LoVo (cell line): ENCODE measurements around the gene PLCZ1.
"Not testable (repeated sequence)": the region's sequence is repeated elsewhere in the genome, so short reads cannot be mapped to it uniquely, and the experiment has no call there.

ENCODE experiments used
- DNase-seq: peaks from one replicate; pipeline ENCODE4 v3.0.0-alpha.2; 2016; ENCODE audit warnings: low spot score

Gene PLCZ1

DNA sequence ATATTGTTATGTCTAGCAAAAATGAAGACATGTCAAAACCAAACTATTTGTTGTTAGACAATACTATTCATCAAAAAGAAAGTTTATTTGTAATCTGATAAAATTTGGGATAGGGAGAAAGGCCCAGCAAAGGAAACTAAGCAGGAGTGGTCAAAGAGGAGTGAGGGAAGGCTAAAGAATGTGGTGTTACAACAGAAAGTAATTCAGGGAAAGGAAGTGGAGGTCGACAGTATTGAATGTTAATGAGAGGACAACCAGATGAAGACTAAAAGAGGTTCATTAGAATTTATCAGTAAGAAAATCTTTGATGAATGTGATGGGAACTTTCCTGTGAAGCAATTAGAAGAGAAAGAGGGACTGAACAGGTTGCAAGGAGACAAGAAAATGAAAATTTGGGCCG lies 33.9 kb downstream of the PLCZ1 start:
- DNase-seq, result no peak

DNA sequence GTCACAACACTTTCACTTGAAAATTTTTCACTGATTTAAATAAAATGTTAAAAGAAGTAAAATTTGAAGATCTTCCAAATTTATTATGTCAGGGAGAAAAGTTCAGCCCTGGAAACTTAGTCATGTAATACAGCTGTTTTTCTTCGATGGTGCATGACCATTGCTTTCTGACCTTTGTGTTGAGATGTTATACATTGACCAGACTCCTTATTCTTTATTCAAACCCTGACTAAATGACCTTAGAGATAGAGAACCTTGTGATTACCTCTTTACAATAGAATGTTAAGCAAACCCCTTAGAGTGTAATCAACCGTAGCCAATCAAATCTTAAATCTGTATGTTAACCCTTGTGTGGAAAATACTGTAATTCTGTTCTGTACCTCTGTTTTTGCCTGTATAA lies 34.5 kb downstream of the PLCZ1 start:
- no peak for DNase-seq

- no peak for DNase-seq
These were observed 37.5 kb downstream of the PLCZ1 start for GRCh38 chr12:18700271-18700670.

DNA sequence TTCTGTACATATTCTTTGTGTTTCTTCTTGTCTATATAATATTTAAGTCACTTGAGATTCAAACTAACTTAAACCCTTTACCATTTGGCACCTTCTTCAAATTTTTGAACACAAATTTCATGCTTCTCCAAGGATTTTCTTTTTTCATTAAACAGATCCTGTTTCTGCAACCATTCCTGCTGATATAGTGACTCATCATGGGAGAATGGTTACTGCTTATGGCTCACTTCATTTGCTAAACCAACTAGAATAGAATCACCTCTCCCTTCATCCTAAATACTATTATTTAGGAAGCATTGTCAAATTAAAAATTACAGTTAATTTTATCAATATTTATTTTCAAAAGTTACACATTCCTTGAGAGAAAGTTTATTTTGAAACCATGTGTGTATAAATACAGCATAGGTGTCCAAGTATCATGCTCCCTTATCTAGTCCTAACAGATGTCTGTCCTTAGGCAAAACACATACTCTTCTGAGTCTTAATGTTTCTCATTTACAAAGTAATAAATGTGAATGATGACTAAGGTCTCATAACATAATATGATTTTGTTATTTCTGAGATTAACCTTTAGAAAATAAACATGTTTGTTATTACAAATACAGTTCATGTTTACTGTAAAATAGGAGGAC lies 40.7 kb downstream of the PLCZ1 start:
- no peak for DNase-seq

DNA sequence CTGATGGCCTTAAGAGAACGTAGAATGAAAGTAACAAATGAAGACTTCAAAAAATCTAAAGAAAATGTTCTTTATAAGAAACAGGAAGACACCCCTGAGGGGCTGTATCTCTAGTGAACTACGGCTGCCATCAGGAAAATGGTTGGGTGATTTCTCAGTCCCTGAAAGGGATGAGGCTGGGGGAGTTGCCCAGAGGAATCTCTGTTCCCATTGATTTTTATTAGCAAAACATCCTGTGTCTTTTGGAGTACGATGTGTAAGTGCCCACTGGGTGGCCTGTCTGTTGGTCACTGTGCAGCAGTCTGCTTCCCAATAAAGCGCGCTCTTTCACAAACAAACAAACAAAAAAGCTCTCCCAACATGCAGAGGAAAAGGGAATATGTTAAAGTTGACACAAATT lies 43.8 kb downstream of the PLCZ1 start:
- DNase-seq, result not testable (repeated sequence)

GRCh38 chr12:18690653-18691052 lies 47.2 kb downstream of the PLCZ1 start:
- peak; percentile 38 for DNase-seq

DNA sequence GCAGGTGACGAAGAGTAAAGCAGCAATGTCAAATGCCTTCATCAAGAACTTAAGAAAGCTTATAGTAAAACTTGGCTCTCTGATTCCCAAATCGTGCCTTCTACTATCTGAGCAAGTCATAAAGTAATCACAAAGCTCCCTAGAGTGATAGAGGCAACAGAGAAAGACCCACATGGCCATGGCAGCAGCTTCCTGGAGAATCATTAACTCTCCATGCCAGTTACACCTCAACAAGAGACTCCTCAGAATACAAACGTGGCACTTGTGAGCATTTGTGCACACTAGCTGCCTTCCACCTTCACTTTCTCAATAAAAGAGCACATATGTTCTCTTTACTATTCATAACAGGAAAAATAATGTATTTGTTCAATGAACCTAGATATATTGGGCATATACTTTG lies 48.0 kb downstream of the PLCZ1 start:
- no peak for DNase-seq

DNA sequence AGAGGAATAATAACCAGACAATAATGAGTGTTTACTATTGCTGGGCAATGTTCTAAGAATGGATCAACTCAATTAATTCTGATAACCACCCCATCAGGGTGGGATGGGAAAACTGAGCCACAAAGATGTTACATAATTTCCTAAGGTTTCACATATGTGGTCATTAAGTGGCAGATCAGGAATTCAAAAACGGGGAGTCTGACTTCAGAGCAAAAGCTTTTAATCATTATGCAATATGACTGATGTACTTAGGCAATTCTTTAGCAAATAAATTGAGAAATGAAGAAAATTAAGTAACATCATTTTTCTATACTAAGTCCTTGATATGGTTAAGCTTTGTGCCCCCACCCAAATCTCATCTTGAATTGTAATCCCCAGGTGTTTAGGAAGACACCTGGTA lies 53.4 kb downstream of the PLCZ1 start:
- DNase-seq, result no peak

DNA sequence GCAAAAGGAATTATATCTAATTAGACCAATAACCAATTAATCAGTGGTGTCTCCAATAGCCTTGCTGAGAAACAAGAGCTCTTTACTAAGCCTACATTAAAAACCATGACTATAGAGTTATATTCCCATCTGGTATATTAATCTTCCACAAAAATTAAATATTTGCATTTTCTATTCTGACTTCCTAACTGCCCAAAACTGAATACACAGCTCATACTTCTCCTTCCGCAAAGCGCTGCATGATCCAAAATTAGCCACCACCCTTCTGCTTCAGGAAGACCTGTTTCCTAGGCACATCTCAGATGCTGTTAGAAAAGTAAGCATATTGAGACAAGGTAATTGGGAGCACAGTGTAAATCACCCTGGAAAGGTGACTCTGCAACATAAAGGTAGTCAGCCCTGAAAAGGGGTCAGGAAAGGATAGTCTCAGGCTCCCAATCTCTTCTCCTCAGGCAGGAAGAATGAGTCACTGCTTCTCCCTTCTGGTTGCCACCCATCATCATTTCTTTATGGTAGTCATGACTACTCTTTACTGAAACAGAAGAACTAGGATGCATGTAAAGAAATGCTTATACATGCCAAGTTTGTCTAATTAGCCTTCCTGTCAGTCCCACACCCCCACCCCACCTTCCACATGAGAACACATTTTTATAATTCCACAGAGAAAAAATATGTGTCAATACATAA lies 54.3 kb downstream of the PLCZ1 start:
- DNase-seq, result no peak

GRCh38 chr12:18681818-18682217 lies 56.0 kb downstream of the PLCZ1 start:
- DNase-seq, result no peak

DNA sequence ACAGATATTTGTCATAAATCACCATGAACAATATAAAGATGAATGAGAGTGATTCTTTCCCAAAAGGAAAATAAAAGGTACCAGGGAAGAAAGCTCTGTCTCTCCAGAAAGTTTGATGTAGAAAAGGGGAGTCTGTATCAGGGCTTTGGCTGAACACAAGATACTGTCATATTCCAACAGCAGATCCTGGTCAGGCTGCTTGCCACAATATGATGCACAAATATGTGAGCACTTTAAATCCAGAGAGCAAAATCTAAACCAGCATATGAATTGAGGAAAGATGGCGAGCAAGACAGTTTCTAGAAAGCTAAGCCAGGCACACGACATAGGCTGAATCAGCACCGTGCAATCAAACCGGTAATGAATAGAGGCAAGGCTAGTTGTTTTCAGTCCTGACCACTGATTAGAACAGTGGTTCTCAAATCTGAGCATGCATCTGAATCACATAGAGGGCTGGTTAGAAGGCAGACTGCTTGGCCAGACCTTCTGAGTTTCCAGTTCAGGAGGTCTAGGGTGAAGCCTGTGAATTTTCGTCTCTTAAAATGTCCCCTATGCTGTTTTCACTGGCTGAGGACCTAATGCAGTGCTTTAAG lies 60.7 kb downstream of the PLCZ1 start:
- DNase-seq, result no peak

DNA sequence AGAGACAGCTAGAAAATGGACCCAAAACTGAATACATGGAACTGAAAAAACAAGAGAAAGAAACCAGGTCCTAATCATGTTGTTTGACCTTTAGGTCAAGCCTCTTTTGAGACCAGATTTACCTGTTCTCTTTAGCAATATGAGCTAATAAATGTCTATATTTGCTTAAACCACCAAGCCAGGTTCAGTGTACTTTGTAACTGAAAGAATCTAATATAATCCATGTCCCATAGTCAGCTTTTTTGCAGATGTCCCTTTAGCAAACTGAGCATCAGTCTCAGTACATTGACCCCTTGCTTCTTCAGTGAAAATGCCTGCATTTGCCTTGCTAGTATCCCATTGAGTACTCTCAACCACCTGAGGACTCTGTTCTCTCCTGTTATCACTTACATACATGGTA lies 61.7 kb downstream of the PLCZ1 start:
- no peak for DNase-seq

DNA sequence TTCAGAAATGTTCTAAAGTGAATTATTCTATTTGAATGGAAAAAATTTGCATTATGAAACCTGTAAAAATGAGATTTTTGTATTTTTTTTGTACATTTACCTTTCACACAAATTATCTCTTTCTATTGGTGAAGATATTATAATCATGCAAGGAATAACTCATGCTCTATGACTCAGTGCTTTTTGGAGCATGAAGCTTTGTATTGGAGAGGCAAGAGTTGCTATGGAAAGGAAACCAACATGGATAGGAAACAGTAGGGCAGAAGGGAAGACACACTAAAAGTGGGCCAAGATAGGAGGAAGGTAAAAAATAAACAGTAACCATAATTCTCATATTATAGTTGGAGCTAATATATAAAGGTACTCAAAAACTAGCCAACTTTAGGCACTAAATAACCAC lies 79.0 kb downstream of the PLCZ1 start:
- no peak for DNase-seq

DNA sequence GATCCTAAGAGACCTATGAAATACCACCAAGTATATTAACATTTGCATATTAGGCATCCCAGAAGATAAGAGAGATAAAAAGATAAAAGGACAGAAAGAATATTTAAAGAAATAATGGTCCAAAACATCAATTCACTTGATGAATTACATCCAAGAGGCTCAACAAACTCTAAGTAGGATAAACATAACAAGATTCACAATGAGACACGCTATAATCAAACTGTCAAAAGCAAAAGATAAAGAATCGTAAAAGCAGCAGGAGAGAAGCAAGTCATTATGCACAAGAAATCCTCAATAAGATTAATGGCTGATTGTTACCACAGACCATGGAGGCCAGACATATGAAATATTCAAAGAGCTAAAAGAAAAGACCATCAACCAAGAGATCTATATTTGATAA lies 79.6 kb downstream of the PLCZ1 start:
- no peak for DNase-seq

GRCh38 chr12:18655351-18655750 lies 82.5 kb downstream of the PLCZ1 start:
- DNase-seq, result no peak

GRCh38 chr12:18653465-18653864 lies 84.3 kb downstream of the PLCZ1 start:
- DNase-seq, result no peak

DNA sequence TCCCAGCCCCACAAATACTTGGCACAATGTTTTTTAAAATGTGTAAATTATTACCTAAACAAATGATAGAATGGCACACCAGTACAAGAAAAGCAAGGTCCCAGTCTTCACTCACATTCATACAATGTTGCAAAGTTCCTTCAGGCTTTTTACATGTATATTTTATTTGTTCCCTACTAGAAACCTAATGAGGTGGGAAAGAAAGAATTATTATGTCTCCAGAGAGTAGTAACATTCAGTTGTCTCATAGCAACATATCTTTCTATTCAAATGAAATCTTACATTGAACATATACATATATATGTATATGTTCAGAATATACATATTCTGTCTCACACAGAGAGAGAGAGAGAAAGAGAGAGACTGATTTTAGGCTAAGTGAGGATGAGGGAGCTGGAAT lies 85.2 kb downstream of the PLCZ1 start:
- DNase-seq, result no peak

GRCh38 chr12:18651525-18651924 lies 86.3 kb downstream of the PLCZ1 start:
- no peak for DNase-seq

- DNase-seq, result no peak
These were observed 91.4 kb downstream of the PLCZ1 start for GRCh38 chr12:18646286-18646890.

DNA sequence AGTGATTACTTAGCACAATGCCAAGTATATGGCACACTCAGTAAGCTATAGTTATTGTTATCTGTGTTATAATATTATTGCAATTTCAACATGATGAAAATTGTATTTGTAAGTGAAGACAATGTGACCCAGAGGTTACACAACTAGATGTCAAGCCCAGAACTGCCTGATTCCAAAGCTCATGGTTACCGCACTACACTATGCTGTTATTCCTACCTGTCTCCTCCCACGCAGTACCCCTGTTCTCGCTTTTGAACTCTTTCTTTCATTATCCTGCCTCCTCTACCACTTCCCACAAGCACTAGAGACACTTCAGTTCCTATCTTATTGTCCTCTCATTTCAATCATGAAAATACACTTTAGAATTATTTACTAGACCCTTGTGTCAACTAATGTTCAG lies 93.2 kb downstream of the PLCZ1 start:
- DNase-seq, result no peak

- no peak for DNase-seq
These were observed 94.1 kb downstream of the PLCZ1 start for GRCh38 chr12:18643681-18644080.

- DNase-seq, result no peak
These were observed 97.4 kb downstream of the PLCZ1 start for GRCh38 chr12:18640321-18640955.

GRCh38 chr12:18634382-18634781 lies 103.4 kb downstream of the PLCZ1 start:
- no peak for DNase-seq
